Measurements from ENCODE around the gene SUPT20HL1. TPM values are rescaled to one million over a fixed set of nuclear protein-coding genes. Genes with fewer than 3 reads are reported as not detected.
"Not testable (repeated sequence)": the region's sequence is repeated elsewhere in the genome, so short reads cannot be mapped to it uniquely, and the experiment has no call there.

The SUPT20HL1 gene
- total and polyA plus RNA-seq, 2 donors from 2014 or later, result not detected

DNA sequence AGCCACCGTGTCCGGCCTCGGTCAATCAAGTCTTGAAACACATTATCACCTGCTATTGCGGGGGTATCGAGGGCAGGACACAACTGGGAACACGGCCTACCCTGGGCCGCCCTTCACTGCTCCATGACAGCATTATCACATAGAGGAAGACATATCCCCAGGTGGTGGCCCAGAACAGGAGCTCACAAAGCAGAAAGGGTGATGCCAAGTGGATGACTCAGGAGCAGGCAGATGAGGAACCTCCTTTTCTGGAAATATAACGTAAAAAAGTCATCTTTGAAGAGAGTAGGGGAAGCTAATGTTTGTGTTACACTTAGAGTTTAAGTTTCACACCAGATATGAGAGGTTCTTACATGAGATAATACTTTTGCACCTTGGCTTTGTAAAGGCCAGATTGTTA is 5.3 kb upstream of the SUPT20HL1 start:
- no peak overlapping the region for H3K4me3 ChIP-seq (ENCODE audit: low read length in 3 of 3)
- intact Hi-C loops (cut with DNase I), result no loop called here
- no peak overlapping the region for H3K9ac ChIP-seq (ENCODE audit: low read length in 3 of 3)
- no peaks in the 10 kb centered on the region for H3K9me3 ChIP-seq (ENCODE audit: control insufficient read depth in 2 of 3, insufficient read depth in 1 of 3, low read length in 3 of 3)
- DNase-seq (no peak), FAIRE-seq (no peak)
- TF ChIP-seq, protein P1, sequence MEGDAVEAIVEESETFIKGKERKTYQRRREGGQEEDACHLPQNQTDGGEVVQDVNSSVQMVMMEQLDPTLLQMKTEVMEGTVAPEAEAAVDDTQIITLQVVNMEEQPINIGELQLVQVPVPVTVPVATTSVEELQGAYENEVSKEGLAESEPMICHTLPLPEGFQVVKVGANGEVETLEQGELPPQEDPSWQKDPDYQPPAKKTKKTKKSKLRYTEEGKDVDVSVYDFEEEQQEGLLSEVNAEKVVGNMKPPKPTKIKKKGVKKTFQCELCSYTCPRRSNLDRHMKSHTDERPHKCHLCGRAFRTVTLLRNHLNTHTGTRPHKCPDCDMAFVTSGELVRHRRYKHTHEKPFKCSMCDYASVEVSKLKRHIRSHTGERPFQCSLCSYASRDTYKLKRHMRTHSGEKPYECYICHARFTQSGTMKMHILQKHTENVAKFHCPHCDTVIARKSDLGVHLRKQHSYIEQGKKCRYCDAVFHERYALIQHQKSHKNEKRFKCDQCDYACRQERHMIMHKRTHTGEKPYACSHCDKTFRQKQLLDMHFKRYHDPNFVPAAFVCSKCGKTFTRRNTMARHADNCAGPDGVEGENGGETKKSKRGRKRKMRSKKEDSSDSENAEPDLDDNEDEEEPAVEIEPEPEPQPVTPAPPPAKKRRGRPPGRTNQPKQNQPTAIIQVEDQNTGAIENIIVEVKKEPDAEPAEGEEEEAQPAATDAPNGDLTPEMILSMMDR (IDR thresholded peaks at IDR 0.05; ENCODE audit: borderline replicate concordance, extremely low read depth, insufficient read depth), result no peak
- H3K27me3 ChIP-seq (ENCODE audit: control insufficient read depth, insufficient read depth, low read length), result no peaks in the 10 kb centered on the region
- H3K36me3 ChIP-seq (ENCODE audit: control insufficient read depth in 2 of 3, insufficient read depth in 3 of 3, low read length in 3 of 3), result no peaks in the 10 kb centered on the region
- H3K27ac ChIP-seq (ENCODE audit: low read depth in 2 of 2, low read length in 2 of 2), result no peak overlapping the region
- no peaks in the 10 kb centered on the region for H3K4me1 ChIP-seq (ENCODE audit: control insufficient read depth in 2 of 3, insufficient read depth in 2 of 3, low read depth in 1 of 3, low read length in 3 of 3)

DNA sequence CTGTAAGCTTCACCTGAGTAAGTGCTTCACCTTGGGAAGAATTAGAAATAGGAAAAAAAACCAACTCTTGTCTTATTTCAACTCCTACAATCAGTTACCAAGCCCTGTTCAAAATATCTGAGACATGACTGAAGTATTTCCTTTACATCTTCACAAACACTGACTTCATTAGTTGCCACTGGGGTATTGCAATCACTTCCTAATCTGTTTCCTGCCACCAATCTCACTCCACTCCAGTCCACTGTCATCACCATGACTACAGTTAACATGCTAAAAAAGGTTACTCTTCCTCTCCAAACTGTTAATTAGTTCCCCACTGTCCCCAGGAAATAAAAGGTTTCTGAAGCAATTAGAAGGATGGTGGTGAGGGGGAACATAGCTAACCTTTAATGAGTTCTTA is 3.3 kb upstream of the SUPT20HL1 start:
- FAIRE-seq, result no peak
- H3K27ac ChIP-seq (ENCODE audit: low read depth in 2 of 2, low read length in 2 of 2), result no peak overlapping the region
- TF ChIP-seq, protein P1 (IDR thresholded peaks at IDR 0.05; ENCODE audit: borderline replicate concordance, extremely low read depth, insufficient read depth), result no peak

DNA sequence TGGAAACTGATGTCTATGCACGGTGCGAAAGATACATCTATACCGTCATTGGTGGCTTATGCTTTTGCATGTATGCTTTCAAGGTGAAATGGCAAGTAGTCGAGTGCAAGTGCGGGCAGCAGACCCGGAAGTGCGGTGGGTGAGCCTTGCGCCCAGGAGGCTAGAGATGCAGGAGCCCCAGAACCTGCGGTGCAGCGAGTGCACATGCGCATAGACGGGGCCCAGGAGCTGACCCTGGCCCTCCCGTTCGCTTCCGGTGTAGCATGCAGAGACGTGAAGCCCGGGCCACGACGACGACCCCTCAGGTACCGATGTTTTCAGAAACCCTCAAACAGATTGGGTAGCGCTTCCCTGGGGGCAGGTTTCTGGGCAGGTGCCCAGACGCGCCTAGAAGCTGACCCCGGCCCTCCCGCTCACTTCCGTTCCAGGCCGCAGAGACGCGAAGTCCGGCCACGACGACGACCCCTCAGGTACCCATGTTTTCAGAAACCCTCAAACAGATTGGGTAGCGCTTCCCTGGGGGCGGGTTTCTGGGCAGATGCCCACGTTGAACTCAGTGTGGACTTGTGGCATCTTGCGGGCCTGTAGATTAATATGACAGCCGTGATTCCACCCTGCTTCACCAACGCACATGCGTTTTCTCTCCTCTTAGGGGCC is 1.8 kb downstream of the SUPT20HL1 start:
- H3K4me1 ChIP-seq (ENCODE audit: control insufficient read depth in 2 of 3, insufficient read depth in 2 of 3, low read depth in 1 of 3, low read length in 3 of 3); intact Hi-C loops (cut with DNase I); H3K27ac ChIP-seq (ENCODE audit: low read depth in 2 of 2, low read length in 2 of 2); H3K9me3 ChIP-seq (ENCODE audit: control insufficient read depth in 2 of 3, insufficient read depth in 1 of 3, low read length in 3 of 3); H3K27me3 ChIP-seq (ENCODE audit: control insufficient read depth, insufficient read depth, low read length); FAIRE-seq; H3K9ac ChIP-seq (ENCODE audit: low read length in 3 of 3); H3K4me3 ChIP-seq (ENCODE audit: low read length in 3 of 3); DNase-seq; H3K36me3 ChIP-seq (ENCODE audit: control insufficient read depth in 2 of 3, insufficient read depth in 3 of 3, low read length in 3 of 3): not testable (repeated sequence)

More for the DNA sequence above, 3.3 kb upstream of the SUPT20HL1 start:
- Histone ChIP-seq H3K27me3 (ENCODE audit: control insufficient read depth, insufficient read depth, low read length) (no peaks in the 10 kb centered on the region), H3K9me3 (ENCODE audit: control insufficient read depth in 2 of 3, insufficient read depth in 1 of 3, low read length in 3 of 3) (no peaks in the 10 kb centered on the region), H3K9ac (ENCODE audit: low read length in 3 of 3) (no peak overlapping the region), H3K4me1 (ENCODE audit: control insufficient read depth in 2 of 3, insufficient read depth in 2 of 3, low read depth in 1 of 3, low read length in 3 of 3) (no peaks in the 10 kb centered on the region), H3K36me3 (ENCODE audit: control insufficient read depth in 2 of 3, insufficient read depth in 3 of 3, low read length in 3 of 3) (no peaks in the 10 kb centered on the region), H3K4me3 (ENCODE audit: low read length in 3 of 3) (no peak overlapping the region)
- intact Hi-C loops (cut with DNase I), result no loop called here
- no peak for DNase-seq

DNA sequence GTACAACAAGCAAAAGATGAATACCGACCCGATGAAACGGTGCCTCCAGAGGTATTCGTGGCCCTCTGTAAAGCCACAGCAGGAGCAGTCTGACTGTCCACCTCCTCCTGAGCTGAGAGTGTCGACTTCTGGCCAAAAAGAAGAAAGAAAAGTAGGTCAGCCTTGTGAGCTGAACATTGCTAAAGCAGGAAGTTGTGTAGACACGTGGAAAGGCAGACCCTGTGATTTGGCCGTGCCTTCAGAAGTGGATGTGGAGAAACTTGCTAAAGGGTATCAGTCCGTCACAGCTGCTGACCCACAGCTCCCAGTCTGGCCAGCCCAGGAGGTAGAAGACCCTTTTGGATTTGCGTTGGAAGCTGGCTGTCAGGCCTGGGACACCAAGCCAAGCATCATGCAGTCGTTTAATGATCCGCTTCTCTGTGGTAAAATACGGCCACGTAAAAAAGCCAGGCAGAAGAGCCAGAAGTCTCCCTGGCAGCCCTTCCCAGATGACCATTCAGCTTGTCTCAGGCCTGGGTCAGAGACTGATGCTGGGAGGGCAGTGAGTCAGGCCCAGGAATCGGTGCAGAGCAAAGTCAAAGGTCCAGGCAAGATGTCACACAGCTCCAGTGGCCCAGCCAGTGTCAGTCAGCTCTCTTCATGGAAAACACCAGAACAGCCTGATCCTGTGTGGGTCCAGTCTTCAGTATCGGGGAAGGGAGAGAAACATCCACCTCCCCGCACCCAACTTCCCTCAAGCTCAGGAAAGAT is 3.2 kb downstream of the SUPT20HL1 start:
- H3K27me3 ChIP-seq (ENCODE audit: control insufficient read depth, insufficient read depth, low read length); H3K27ac ChIP-seq (ENCODE audit: low read depth in 2 of 2, low read length in 2 of 2); H3K4me1 ChIP-seq (ENCODE audit: control insufficient read depth in 2 of 3, insufficient read depth in 2 of 3, low read depth in 1 of 3, low read length in 3 of 3); DNase-seq; H3K9me3 ChIP-seq (ENCODE audit: control insufficient read depth in 2 of 3, insufficient read depth in 1 of 3, low read length in 3 of 3); intact Hi-C loops (cut with DNase I); FAIRE-seq; H3K9ac ChIP-seq (ENCODE audit: low read length in 3 of 3); H3K36me3 ChIP-seq (ENCODE audit: control insufficient read depth in 2 of 3, insufficient read depth in 3 of 3, low read length in 3 of 3); H3K4me3 ChIP-seq (ENCODE audit: low read length in 3 of 3): not testable (repeated sequence)

All from kidney (tissue), 14 donors.